Parathyroid adenoma (tissue), 2 donors: Measurements from ENCODE around the gene PIR.

Experiments used
- H2AFZ ChIP-seq: fragments of 300-600 bp; sonication (generic); one replicate; pipeline ENCODE4 v1.7.0; 2017; ENCODE audit warnings: antibody characterized with exemption, mild to moderate bottlenecking
- H3K27ac ChIP-seq: fragments of 300-600 bp; sonication (generic); one replicate; pipeline ENCODE4 v1.7.0; 2017
- H3K27me3 ChIP-seq: fragments of 300-600 bp; sonication (generic); one replicate; pipeline ENCODE4 v1.7.0; 2017; ENCODE audit warnings: low read length; ENCODE audit not compliant: control insufficient read depth, insufficient read depth
- H3K36me3 ChIP-seq: fragments of 300-600 bp; sonication (generic); one replicate; pipeline ENCODE4 v1.7.0; 2017; ENCODE audit warnings: low read length; ENCODE audit not compliant: control insufficient read depth, insufficient read depth
- H3K4me1 ChIP-seq: fragments of 300-600 bp; sonication (generic); one replicate; pipeline ENCODE4 v1.7.0; 2017; ENCODE audit warnings: control low read depth
- H3K4me2 ChIP-seq: fragments of 300-600 bp; sonication (generic); one replicate; pipeline ENCODE4 v1.7.0; 2017; ENCODE audit warnings: low read length
- H3K4me3 ChIP-seq: fragments of 300-600 bp; sonication (generic); one replicate; pipeline ENCODE4 v1.7.0; 2017; ENCODE audit warnings: low read depth, low read length
- H3K79me2 ChIP-seq: fragments of 300-600 bp; sonication (generic); one replicate; pipeline ENCODE4 v1.7.0; 2017; ENCODE audit warnings: control low read depth
- H3K9ac ChIP-seq: fragments of 300-600 bp; sonication (generic); one replicate; pipeline ENCODE4 v1.7.0; 2017; ENCODE audit warnings: mild to moderate bottlenecking
- H3K9me3 ChIP-seq: fragments of 300-600 bp; sonication (generic); one replicate; pipeline ENCODE4 v1.7.0; 2017; ENCODE audit warnings: low read length; ENCODE audit not compliant: control insufficient read depth
- CTCF ChIP-seq: fragments of 300-600 bp; sonication (generic); IDR thresholded peaks from one replicate; pipeline ENCODE4 v1.7.0; 2017; ENCODE audit warnings: antibody characterized with exemption, mild to moderate bottlenecking
- donor health status: primary hyperparathyroidism.

PIR gene

GRCh38 chrX:15401378-15401777, 91.8 kb downstream of the PIR start:
- Histone ChIP-seq H3K9ac (no peak overlapping the region), H3K4me1 (no peaks in the 10 kb centered on the region), H3K79me2 (no peaks in the 10 kb centered on the region), H2AFZ (no peak overlapping the region), H3K9me3 (no peaks in the 10 kb centered on the region), H3K4me3 (no peak overlapping the region), H3K27me3 (no peaks in the 10 kb centered on the region), H3K4me2 (no peak overlapping the region), H3K36me3 (no peaks in the 10 kb centered on the region), H3K27ac (no peak overlapping the region)
- no peak for TF ChIP-seq CTCF

GRCh38 chrX:15399962-15400391, 93.2 kb downstream of the PIR start:
- no peaks in the 10 kb centered on the region for H3K9me3 ChIP-seq
- H3K4me3 ChIP-seq: no peak overlapping the region
- no peak overlapping the region for H2AFZ ChIP-seq
- no peak overlapping the region for H3K27ac ChIP-seq
- H3K4me1 ChIP-seq: no peaks in the 10 kb centered on the region
- H3K36me3 ChIP-seq: no peaks in the 10 kb centered on the region
- TF ChIP-seq CTCF: no peak
- no peak overlapping the region for H3K9ac ChIP-seq
- H3K4me2 ChIP-seq: no peak overlapping the region
- no peaks in the 10 kb centered on the region for H3K79me2 ChIP-seq
- H3K27me3 ChIP-seq: no peaks in the 10 kb centered on the region

GRCh38 chrX:15398874-15399273, 94.3 kb downstream of the PIR start:
- Histone ChIP-seq H3K27me3 (no peaks in the 10 kb centered on the region), H3K9ac (no peak overlapping the region), H3K4me3 (no peak overlapping the region), H3K36me3 (no peaks in the 10 kb centered on the region), H3K4me1 (no peaks in the 10 kb centered on the region), H2AFZ (no peak overlapping the region), H3K79me2 (no peaks in the 10 kb centered on the region), H3K9me3 (no peaks in the 10 kb centered on the region), H3K27ac (no peak overlapping the region), H3K4me2 (no peak overlapping the region)
- TF ChIP-seq CTCF: no peak

GRCh38 chrX:15395789-15396188, 97.3 kb downstream of the PIR start:
- Histone ChIP-seq H3K27ac (no peak overlapping the region), H3K9me3 (no peaks in the 10 kb centered on the region), H3K4me2 (no peak overlapping the region), H2AFZ (no peak overlapping the region), H3K36me3 (no peaks in the 10 kb centered on the region), H3K27me3 (no peaks in the 10 kb centered on the region), H3K4me3 (no peak overlapping the region), H3K9ac (no peak overlapping the region), H3K4me1 (no peaks in the 10 kb centered on the region), H3K79me2 (no peaks in the 10 kb centered on the region)
- no peak for TF ChIP-seq CTCF

- Histone ChIP-seq H3K9ac (no peak overlapping the region), H3K27ac (no peak overlapping the region), H3K4me2 (no peak overlapping the region), H3K27me3 (no peaks in the 10 kb centered on the region), H3K36me3 (no peaks in the 10 kb centered on the region), H3K79me2 (no peaks in the 10 kb centered on the region), H3K4me3 (no peak overlapping the region), H3K4me1 (no peaks in the 10 kb centered on the region), H3K9me3 (no peaks in the 10 kb centered on the region), H2AFZ (no peak overlapping the region)
- no peak for TF ChIP-seq CTCF
These were observed 101.3 kb downstream of the PIR start for GRCh38 chrX:15391850-15392249.
